HG02981 (cell line): ENCODE data around the gene SLC25A26.
"Not testable (repeated sequence)": the region's sequence is repeated elsewhere in the genome, so short reads cannot be mapped to it uniquely, and the experiment has no call there.

Experiments
- ATAC-seq: cut with Tn5 transposase; IDR thresholded peaks from one replicate; pipeline ENCODE4 v1.9.1; 2021; ENCODE audit warnings: mild to moderate bottlenecking, moderate library complexity; ENCODE audit not compliant: unreplicated experiment

SLC25A26 gene

GRCh38 chr3:66267906-66268305 lies 47.1 kb downstream of the SLC25A26 start:
- ATAC-seq, result no peak

- no peak for ATAC-seq
These were observed 48.1 kb downstream of the SLC25A26 start for GRCh38 chr3:66268864-66269263.

- no peak for ATAC-seq
These were observed 48.6 kb downstream of the SLC25A26 start for GRCh38 chr3:66269411-66269810.

GRCh38 chr3:66270288-66270687 lies 49.5 kb downstream of the SLC25A26 start:
- ATAC-seq, result no peak

GRCh38 chr3:66270701-66271100 lies 49.9 kb downstream of the SLC25A26 start:
- no peak for ATAC-seq

GRCh38 chr3:66271231-66271630 lies 50.4 kb downstream of the SLC25A26 start:
- no peak for ATAC-seq

- ATAC-seq, result no peak
These were observed 51.2 kb downstream of the SLC25A26 start for GRCh38 chr3:66272016-66272415.

GRCh38 chr3:66274837-66275236 lies 54.0 kb downstream of the SLC25A26 start:
- not testable (repeated sequence) for ATAC-seq

- peak; percentile 54 for ATAC-seq
These were observed 56.0 kb downstream of the SLC25A26 start for GRCh38 chr3:66276705-66277274.

- no peak for ATAC-seq
These were observed 58.4 kb downstream of the SLC25A26 start for GRCh38 chr3:66279168-66279567.

GRCh38 chr3:66280304-66280703 lies 59.5 kb downstream of the SLC25A26 start:
- ATAC-seq, result no peak

GRCh38 chr3:66291922-66292321 lies 71.1 kb downstream of the SLC25A26 start:
- not testable (repeated sequence) for ATAC-seq

GRCh38 chr3:66297260-66297873 lies 76.6 kb downstream of the SLC25A26 start:
- no peak for ATAC-seq

GRCh38 chr3:66297900-66298299 lies 77.1 kb downstream of the SLC25A26 start:
- ATAC-seq, result no peak

- no peak for ATAC-seq
These were observed 77.8 kb downstream of the SLC25A26 start for GRCh38 chr3:66298591-66298990.

GRCh38 chr3:66299085-66299484 lies 78.3 kb downstream of the SLC25A26 start:
- not testable (repeated sequence) for ATAC-seq

- ATAC-seq, result no peak
These were observed 79.1 kb downstream of the SLC25A26 start for GRCh38 chr3:66299891-66300290.

- ATAC-seq, result peak; percentile 42
These were observed 81.5 kb downstream of the SLC25A26 start for GRCh38 chr3:66302288-66302687.

GRCh38 chr3:66303491-66303901 lies 82.7 kb downstream of the SLC25A26 start:
- peak; percentile 89 for ATAC-seq

- ATAC-seq, result no peak
These were observed 83.5 kb downstream of the SLC25A26 start for GRCh38 chr3:66304293-66304692.

- not testable (repeated sequence) for ATAC-seq
These were observed 85.3 kb downstream of the SLC25A26 start for GRCh38 chr3:66306086-66306485.

- not testable (repeated sequence) for ATAC-seq
These were observed 86.2 kb downstream of the SLC25A26 start for GRCh38 chr3:66306991-66307390.

- ATAC-seq, result no peak
These were observed 91.2 kb downstream of the SLC25A26 start for GRCh38 chr3:66312039-66312438.
